Tibial nerve (tissue), 4 donors: Measurements from ENCODE around the gene SLA2. TPM values are rescaled to one million over a fixed set of nuclear protein-coding genes. Genes with fewer than 3 reads are reported as not detected.
"Not testable (repeated sequence)": the region's sequence is repeated elsewhere in the genome, so short reads cannot be mapped to it uniquely, and the experiment has no call there.

Experiments used
- DNase-seq, 2 donors: peaks; one replicate each; pipeline ENCODE4 v3.0.0-alpha.2; 2019; ENCODE audit warnings: low spot score in 2 of 2
- H3K27ac ChIP-seq, 4 donors: fragments of 200-600 bp; sonication (generic) in 3 of 4; one replicate each; pipeline ENCODE4 v1.5.1; 2017 to 2019; ENCODE audit warnings: mild to moderate bottlenecking in 1 of 4
- H3K27me3 ChIP-seq, 2 donors: fragments of 200-600 bp; sonication (generic) in 1 of 2; one replicate each; pipeline versions ENCODE4 v1.5.1 to v1.6.0; 2017 to 2019
- H3K36me3 ChIP-seq, 3 donors: fragments of 200-600 bp; sonication (generic); one replicate each; pipeline ENCODE4 v1.5.1; 2018 to 2019
- H3K4me1 ChIP-seq, 4 donors: fragments of 200-600 bp; sonication (generic) in 3 of 4; one replicate each; pipeline ENCODE4 v1.5.1; 2017 to 2019
- H3K4me3 ChIP-seq, 4 donors: fragments of 200-600 bp; sonication (generic) in 3 of 4; one replicate each; pipeline ENCODE4 v1.5.1; 2017 to 2019; ENCODE audit warnings: mild to moderate bottlenecking in 1 of 4, moderate library complexity in 1 of 4
- H3K9me3 ChIP-seq, 4 donors: fragments of 200-600 bp; sonication (generic) in 3 of 4; one replicate each; pipeline ENCODE4 v1.5.1; 2017 to 2019
- CTCF ChIP-seq, 5 experiments: fragments of 200-600 bp in 3 of 5; fragments of 450-650 bp in 2 of 5; sonication (generic) in 3 of 5; IDR thresholded peaks; one replicate each; pipeline ENCODE4 v1.5.1; 2016 to 2019; ENCODE audit warnings: antibody characterized with exemption in 5 of 5, mild to moderate bottlenecking in 3 of 5, moderate library complexity in 2 of 5
- EP300 ChIP-seq, 2 donors: sonication (generic); formaldehyde crosslinking; IDR thresholded peaks; one replicate each; pipeline ENCODE4 v1.6.1; 2017; ENCODE audit warnings: antibody characterized with exemption in 2 of 2, mild to moderate bottlenecking in 1 of 2
- POLR2A ChIP-seq, 2 donors: fragments of 450-650 bp; IDR thresholded peaks; one replicate each; pipeline ENCODE4 v1.6.1; 2017; ENCODE audit warnings: antibody characterized with exemption in 2 of 2, mild to moderate bottlenecking in 2 of 2, moderate library complexity in 2 of 2
- WGBS, 2 donors: methylation state at CpG; one replicate each; pipeline ENCODE4 v1.1.5; 2018; 5-methylcytosine and 5-hydroxymethylcytosine counted together
- total RNA-seq, 4 donors: library from RNA; depleted of rRNA; stranded (reverse); fragments of >200 nt; gene quantifications; one replicate each; pipeline ENCODE4 v1.1.0, GENCODE V29; 2016

The SLA2 gene
- total RNA-seq, 4 donors from 2014 or later = 0.20 to 0.30 (median 0.21) TPM; not detected in 1

GRCh38 chr20:36642136-36642535 is 3.9 kb downstream of the SLA2 start:
- H3K4me1 ChIP-seq = peaks cover 0 to 4% (median 0%) of the 10 kb centered on the region in 4 donors
- TF ChIP-seq POLR2A (IDR thresholded peaks at IDR 0.05) (no peak), EP300 (IDR thresholded peaks at IDR 0.05) (no peak), CTCF (IDR thresholded peaks at IDR 0.05) (no peak)
- H3K4me3 ChIP-seq = no peak overlapping the region
- H3K27me3 ChIP-seq = no peaks in the 10 kb centered on the region
- DNase-seq = no peak
- WGBS, 2 donors = 79 to 89% methylated on average over 6 of the region's 6 CpGs
- H3K36me3 ChIP-seq = no peaks in the 10 kb centered on the region
- no peak overlapping the region for H3K27ac ChIP-seq
- H3K9me3 ChIP-seq = no peaks in the 10 kb centered on the region

- H3K9me3 ChIP-seq = no peaks in the 10 kb centered on the region
- WGBS, 2 donors = 84 to 85% methylated on average over 3 of the region's 3 CpGs
- no peaks in the 10 kb centered on the region for H3K27me3 ChIP-seq
- H3K4me1 ChIP-seq = peaks cover 0 to 4% (median 0%) of the 10 kb centered on the region in 4 donors
- DNase-seq = no peak
- H3K36me3 ChIP-seq = no peaks in the 10 kb centered on the region
- TF ChIP-seq EP300 (IDR thresholded peaks at IDR 0.05) (no peak), POLR2A (IDR thresholded peaks at IDR 0.05) (no peak), CTCF (IDR thresholded peaks at IDR 0.05) (no peak)
- H3K4me3 ChIP-seq = no peak overlapping the region
- no peak overlapping the region for H3K27ac ChIP-seq
Observed at GRCh38 chr20:36641506-36641843, 4.5 kb downstream of the SLA2 start.

GRCh38 chr20:36638876-36639400 is 7.1 kb downstream of the SLA2 start:
- DNase-seq, H3K36me3 ChIP-seq, H3K4me3 ChIP-seq, H3K27me3 ChIP-seq, H3K27ac ChIP-seq, H3K4me1 ChIP-seq, H3K9me3 ChIP-seq: not testable (repeated sequence)
- 95 to 96% methylated on average over 12 of the region's 12 CpGs for WGBS, 2 donors

GRCh38 chr20:36634342-36634741 is 11.7 kb downstream of the SLA2 start:
- Histone ChIP-seq H3K4me3 (no peak overlapping the region), H3K27me3 (no peaks in the 10 kb centered on the region), H3K36me3 (no peaks in the 10 kb centered on the region), H3K27ac (no peak overlapping the region), H3K4me1 (no peaks in the 10 kb centered on the region), H3K9me3 (no peaks in the 10 kb centered on the region)
- no peak for DNase-seq
- 85 to 96% methylated on average over 9 to 11 of the region's 11 CpGs for WGBS, 2 donors
- TF ChIP-seq CTCF (IDR thresholded peaks at IDR 0.05) = no peak
- TF ChIP-seq POLR2A (IDR thresholded peaks at IDR 0.05) = no peak
- no peak for TF ChIP-seq EP300 (IDR thresholded peaks at IDR 0.05)

GRCh38 chr20:36633285-36633772 is 12.7 kb downstream of the SLA2 start:
- no peaks in the 10 kb centered on the region for H3K9me3 ChIP-seq
- no peaks in the 10 kb centered on the region for H3K27me3 ChIP-seq
- no peaks in the 10 kb centered on the region for H3K36me3 ChIP-seq
- WGBS, 2 donors = 56 to 63% methylated on average over 7 to 9 of the region's 9 CpGs
- no peak overlapping the region for H3K27ac ChIP-seq
- H3K4me1 ChIP-seq = no peaks in the 10 kb centered on the region
- H3K4me3 ChIP-seq = no peak overlapping the region
- DNase-seq = no peak
- TF ChIP-seq POLR2A (IDR thresholded peaks at IDR 0.05) (no peak), CTCF (IDR thresholded peaks at IDR 0.05) (no peak), EP300 (IDR thresholded peaks at IDR 0.05) (no peak)
